Occipital lobe (tissue), 2 donors: ENCODE results near the gene DTL. TPM values are rescaled to one million over a fixed set of nuclear protein-coding genes. Genes with fewer than 3 reads are reported as not detected.
"Not testable (repeated sequence)": the region's sequence is repeated elsewhere in the genome, so short reads cannot be mapped to it uniquely, and the experiment has no call there.

Experiments used
- DNase-seq: peaks from one replicate; lab custom pipeline; 2025; lab: John Stamatoyannopoulos, UW
- total RNA-seq: library from RNA; depleted of rRNA; stranded (reverse); fragments of >200 nt; gene quantifications from one replicate; pipeline ENCODE4 v1.2.3, GENCODE V29; 2014

Gene DTL
- total RNA-seq = 2.7 TPM

- DNase-seq = peak; percentile 97
Observed at GRCh38 chr1:212035123-212035834, at the start of gene DTL, which contains the start of gene INTS7. Gene DTL, plus strand, starts transcription at chr1:212035748. Its CDS starts 143 bp downstream, at chr1:212035891. Gene INTS7, minus strand, starts transcription at chr1:212035557. Its CDS starts 120 bp downstream, at chr1:212035437.

- DNase-seq = no peak
Observed at GRCh38 chr1:211986628-211987254, 48.8 kb upstream of the DTL start.

- no peak for DNase-seq
Observed at GRCh38 chr1:211991695-211992094, 43.9 kb upstream of the DTL start.

- not testable (repeated sequence) for DNase-seq
Observed at GRCh38 chr1:211997426-211997825, 38.1 kb upstream of the DTL start.

GRCh38 chr1:212002536-212002935, 33.0 kb upstream of the DTL start:
- no peak for DNase-seq

- no peak for DNase-seq
Observed at GRCh38 chr1:212004895-212005608, 30.5 kb upstream of the DTL start.

- no peak for DNase-seq
Observed at GRCh38 chr1:212007178-212007577, 28.4 kb upstream of the DTL start.

- DNase-seq = no peak
Observed at GRCh38 chr1:212007886-212008285, 27.7 kb upstream of the DTL start.

- no peak for DNase-seq
Observed at GRCh38 chr1:212009561-212009960, 26.0 kb upstream of the DTL start.

- DNase-seq = no peak
Observed at GRCh38 chr1:212010004-212010403, 25.5 kb upstream of the DTL start.

- no peak for DNase-seq
Observed at GRCh38 chr1:212012034-212012740, 23.4 kb upstream of the DTL start.

GRCh38 chr1:212013672-212014071, 21.9 kb upstream of the DTL start:
- no peak for DNase-seq

GRCh38 chr1:212020975-212021374, 14.6 kb upstream of the DTL start:
- DNase-seq = no peak

GRCh38 chr1:212021563-212021962, 14.0 kb upstream of the DTL start:
- no peak for DNase-seq

- DNase-seq = not testable (repeated sequence)
Observed at GRCh38 chr1:212022908-212023307, 12.6 kb upstream of the DTL start.

GRCh38 chr1:212024469-212025149, 10.9 kb upstream of the DTL start:
- DNase-seq = no peak

- DNase-seq = not testable (repeated sequence)
Observed at GRCh38 chr1:212027727-212028126, 7.8 kb upstream of the DTL start.

GRCh38 chr1:212030936-212031528, 4.5 kb upstream of the DTL start:
- DNase-seq = no peak

GRCh38 chr1:212034516-212035122, 929 bp upstream of the DTL start:
- peak; percentile 31 for DNase-seq
